ENCODE measurements around the gene SNAI3.

Gene SNAI3

GRCh38 chr16:88661468-88661867 is 24.8 kb downstream of the SNAI3 start:
- no peak for TF ChIP-seq CTCF (conservative IDR thresholded peaks at IDR 0.05; ENCODE audit: control insufficient read depth, insufficient read depth, low read depth, low read length)
- H3K4me3 ChIP-seq (ENCODE audit: control insufficient read depth, low read depth, low read length): peak overlapping the region; percentile 86
- no peak for DNase-seq (ENCODE audit: low read depth)

GRCh38 chr16:88659160-88659559 is 27.1 kb downstream of the SNAI3 start:
- DNase-seq (ENCODE audit: low read depth): no peak
- H3K4me3 ChIP-seq (ENCODE audit: control insufficient read depth, low read depth, low read length): no peak overlapping the region
- no peak for TF ChIP-seq CTCF (conservative IDR thresholded peaks at IDR 0.05; ENCODE audit: control insufficient read depth, insufficient read depth, low read depth, low read length)

- TF ChIP-seq CTCF (conservative IDR thresholded peaks at IDR 0.05; ENCODE audit: control insufficient read depth, insufficient read depth, low read depth, low read length): no peak
These were observed 27.6 kb downstream of the SNAI3 start for GRCh38 chr16:88658714-88659113.

GRCh38 chr16:88657371-88657770 is 28.9 kb downstream of the SNAI3 start:
- no peak for DNase-seq (ENCODE audit: low read depth)
- H3K4me3 ChIP-seq (ENCODE audit: control insufficient read depth, low read depth, low read length): no peak overlapping the region
- no peak for TF ChIP-seq CTCF (conservative IDR thresholded peaks at IDR 0.05; ENCODE audit: control insufficient read depth, insufficient read depth, low read depth, low read length)

More at GRCh38 chr16:88658714-88659113, 27.6 kb downstream of the SNAI3 start:
- H3K4me3 ChIP-seq (ENCODE audit: control insufficient read depth, low read depth, low read length): no peak overlapping the region
- no peak for DNase-seq (ENCODE audit: low read depth)

GRCh38 chr16:88656291-88656980 is 29.9 kb downstream of the SNAI3 start:
- TF ChIP-seq CTCF (conservative IDR thresholded peaks at IDR 0.05; ENCODE audit: control insufficient read depth, insufficient read depth, low read depth, low read length): no peak
- no peak for DNase-seq (ENCODE audit: low read depth)
- no peak overlapping the region for H3K4me3 ChIP-seq (ENCODE audit: control insufficient read depth, low read depth, low read length)

- no peak for TF ChIP-seq CTCF (conservative IDR thresholded peaks at IDR 0.05; ENCODE audit: control insufficient read depth, insufficient read depth, low read depth, low read length)
- DNase-seq (ENCODE audit: low read depth): no peak
- H3K4me3 ChIP-seq (ENCODE audit: control insufficient read depth, low read depth, low read length): no peak overlapping the region
These were observed 30.5 kb downstream of the SNAI3 start for GRCh38 chr16:88655733-88656281.
